ENCODE results near the gene C19orf67. TPM values are rescaled to one million over a fixed set of nuclear protein-coding genes. Genes with fewer than 3 reads are reported as not detected.

The C19orf67 gene
- polyA plus RNA-seq, 12 donors: 0.13 TPM; not detected in 11

Other genes with a start within 250 kb of the C19orf67 start
- gene NANOS3, start 208.6 kb downstream of the C19orf67 start, polyA plus RNA-seq (ENCODE audit: insufficient read length in 12 of 12): 1 to 10 TPM in 8 of 12 donors, under 1 TPM in 2, not detected in 2; 0.72 to 2.4 (median 1.6) TPM
- 10 to 100 TPM in 1 of 12 donors, 1 to 10 TPM in 10, not detected in 1; 2.1 to 24.7 (median 3.7) TPM for gene BRME1, start 179.7 kb downstream of the C19orf67 start, polyA plus RNA-seq (ENCODE audit: insufficient read length in 12 of 12)
- 10 to 100 TPM in 9 of 12 donors, 1 to 10 TPM in 2, not detected in 1; 7.6 to 28.3 (median 12.1) TPM for gene CC2D1A, start 179.6 kb downstream of the C19orf67 start, polyA plus RNA-seq (ENCODE audit: insufficient read length in 12 of 12)
- 1 to 10 TPM in 3 of 12 donors, under 1 TPM in 7, not detected in 2; 0.27 to 1.4 (median 0.67) TPM for gene PODNL1, start 147.4 kb downstream of the C19orf67 start, polyA plus RNA-seq (ENCODE audit: insufficient read length in 12 of 12)
- gene DCAF15, start 133.3 kb downstream of the C19orf67 start, polyA plus RNA-seq (ENCODE audit: insufficient read length in 12 of 12): 10 to 100 TPM in 11 of 12 donors, not detected in 1; 13.7 to 25.4 (median 17.0) TPM
- gene RFX1, start 79.5 kb downstream of the C19orf67 start, polyA plus RNA-seq (ENCODE audit: insufficient read length in 12 of 12): 10 to 100 TPM in 2 of 12 donors, 1 to 10 TPM in 9, not detected in 1; 3.7 to 11.1 (median 5.2) TPM
- not detected for gene RLN3, start 57.6 kb downstream of the C19orf67 start, polyA plus RNA-seq (ENCODE audit: insufficient read length in 12 of 12)
- 1 to 10 TPM in 11 of 12 donors, not detected in 1; 2.0 to 8.2 (median 2.8) TPM for gene IL27RA, start 54.0 kb downstream of the C19orf67 start, polyA plus RNA-seq (ENCODE audit: insufficient read length in 12 of 12)
- 1 to 10 TPM in 2 of 12 donors, under 1 TPM in 8, not detected in 2; 0.35 to 2.5 (median 0.71) TPM for gene PALM3, start 23.7 kb downstream of the C19orf67 start, polyA plus RNA-seq (ENCODE audit: insufficient read length in 12 of 12)
- gene MISP3, start 13.0 kb downstream of the C19orf67 start, polyA plus RNA-seq (ENCODE audit: insufficient read length in 12 of 12): 1 to 10 TPM in 2 of 12 donors, under 1 TPM in 9, not detected in 1; 0.29 to 6.6 (median 0.58) TPM
- 10 to 100 TPM in 11 of 12 donors, not detected in 1; 24.7 to 61.1 (median 39.3) TPM for gene SAMD1, start 5.0 kb upstream of the C19orf67 start, polyA plus RNA-seq (ENCODE audit: insufficient read length in 12 of 12)
- 100 to 1,000 TPM; 192 to 648 (median 407) TPM for gene PRKACA, start 32.0 kb upstream of the C19orf67 start, polyA plus RNA-seq (ENCODE audit: insufficient read length in 12 of 12)
- gene ASF1B, start 50.8 kb upstream of the C19orf67 start, polyA plus RNA-seq (ENCODE audit: insufficient read length in 12 of 12): 10 to 100 TPM in 4 of 12 donors, 1 to 10 TPM in 7, not detected in 1; 6.6 to 22.8 (median 9.8) TPM
- gene ADGRL1, start 120.4 kb upstream of the C19orf67 start, polyA plus RNA-seq (ENCODE audit: insufficient read length in 12 of 12): 10 to 100 TPM; 13.5 to 70.1 (median 16.0) TPM